ENCODE measurements around the gene QSOX1.

DNA sequence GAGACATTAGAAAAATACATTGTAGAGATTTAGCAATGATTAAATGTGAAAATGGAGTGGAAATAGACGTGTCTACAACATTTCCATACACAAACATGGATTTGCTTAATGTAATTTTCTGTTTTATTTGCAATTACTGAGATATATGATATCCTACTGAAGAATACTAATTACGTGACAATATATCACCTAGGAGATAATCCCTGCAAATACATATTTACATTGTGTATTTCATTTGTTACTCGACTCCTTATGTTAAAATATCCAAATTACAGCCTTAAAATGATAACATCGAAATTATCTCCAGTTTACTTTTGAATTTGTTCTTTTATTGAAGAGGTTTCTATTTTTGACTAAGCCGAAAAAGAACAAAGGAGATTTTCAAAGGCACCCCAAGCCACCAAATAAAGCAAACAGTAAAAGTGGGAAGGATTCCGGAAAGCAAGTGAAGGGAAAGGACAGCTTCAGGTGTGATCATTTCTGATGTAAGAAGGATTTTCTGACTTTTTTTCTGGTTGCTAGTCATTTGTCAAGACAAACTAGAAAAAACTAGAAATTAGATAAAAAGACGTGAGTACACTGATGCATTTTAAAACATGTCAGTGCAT lies 83.3 kb downstream of the QSOX1 start:
- TF ChIP-seq, protein P1, sequence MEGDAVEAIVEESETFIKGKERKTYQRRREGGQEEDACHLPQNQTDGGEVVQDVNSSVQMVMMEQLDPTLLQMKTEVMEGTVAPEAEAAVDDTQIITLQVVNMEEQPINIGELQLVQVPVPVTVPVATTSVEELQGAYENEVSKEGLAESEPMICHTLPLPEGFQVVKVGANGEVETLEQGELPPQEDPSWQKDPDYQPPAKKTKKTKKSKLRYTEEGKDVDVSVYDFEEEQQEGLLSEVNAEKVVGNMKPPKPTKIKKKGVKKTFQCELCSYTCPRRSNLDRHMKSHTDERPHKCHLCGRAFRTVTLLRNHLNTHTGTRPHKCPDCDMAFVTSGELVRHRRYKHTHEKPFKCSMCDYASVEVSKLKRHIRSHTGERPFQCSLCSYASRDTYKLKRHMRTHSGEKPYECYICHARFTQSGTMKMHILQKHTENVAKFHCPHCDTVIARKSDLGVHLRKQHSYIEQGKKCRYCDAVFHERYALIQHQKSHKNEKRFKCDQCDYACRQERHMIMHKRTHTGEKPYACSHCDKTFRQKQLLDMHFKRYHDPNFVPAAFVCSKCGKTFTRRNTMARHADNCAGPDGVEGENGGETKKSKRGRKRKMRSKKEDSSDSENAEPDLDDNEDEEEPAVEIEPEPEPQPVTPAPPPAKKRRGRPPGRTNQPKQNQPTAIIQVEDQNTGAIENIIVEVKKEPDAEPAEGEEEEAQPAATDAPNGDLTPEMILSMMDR (IDR thresholded peaks at IDR 0.05): no peak
- no peak for TF ChIP-seq POLR2A (IDR thresholded peaks at IDR 0.05)
